Activated T-cell treated with anti-CD3 and anti-CD28 coated beads for 1 hour (primary cell): ENCODE data around the gene PPM1M.

Experiments used
- DNase-seq: peaks from one replicate; pipeline ENCODE4 v3.0.0-alpha.2; 2020; ENCODE audit warnings: low read depth

Gene PPM1M

GRCh38 chr3:52245322-52246263 lies at the start of gene PPM1M:
Gene PPM1M (plus strand): TSS chr3:52245759. CDS start chr3:52245825, 66 bp downstream.
- DNase-seq: peak; percentile 44

- no peak for DNase-seq
These were observed 49.7 kb upstream of the PPM1M start for GRCh38 chr3:52195823-52196331.

GRCh38 chr3:52196977-52197376 lies 48.6 kb upstream of the PPM1M start:
- DNase-seq: no peak

- no peak for DNase-seq
These were observed 48.1 kb upstream of the PPM1M start for GRCh38 chr3:52197499-52197841.

GRCh38 chr3:52197842-52198625 lies 47.5 kb upstream of the PPM1M start, which contains the start of gene ALAS1:
Gene ALAS1 (plus strand): TSS chr3:52198160. CDS start chr3:52199242, 1,082 bp downstream.
- DNase-seq: peak; percentile 95

- DNase-seq: no peak
These were observed 46.6 kb upstream of the PPM1M start for GRCh38 chr3:52198643-52199608.

DNA sequence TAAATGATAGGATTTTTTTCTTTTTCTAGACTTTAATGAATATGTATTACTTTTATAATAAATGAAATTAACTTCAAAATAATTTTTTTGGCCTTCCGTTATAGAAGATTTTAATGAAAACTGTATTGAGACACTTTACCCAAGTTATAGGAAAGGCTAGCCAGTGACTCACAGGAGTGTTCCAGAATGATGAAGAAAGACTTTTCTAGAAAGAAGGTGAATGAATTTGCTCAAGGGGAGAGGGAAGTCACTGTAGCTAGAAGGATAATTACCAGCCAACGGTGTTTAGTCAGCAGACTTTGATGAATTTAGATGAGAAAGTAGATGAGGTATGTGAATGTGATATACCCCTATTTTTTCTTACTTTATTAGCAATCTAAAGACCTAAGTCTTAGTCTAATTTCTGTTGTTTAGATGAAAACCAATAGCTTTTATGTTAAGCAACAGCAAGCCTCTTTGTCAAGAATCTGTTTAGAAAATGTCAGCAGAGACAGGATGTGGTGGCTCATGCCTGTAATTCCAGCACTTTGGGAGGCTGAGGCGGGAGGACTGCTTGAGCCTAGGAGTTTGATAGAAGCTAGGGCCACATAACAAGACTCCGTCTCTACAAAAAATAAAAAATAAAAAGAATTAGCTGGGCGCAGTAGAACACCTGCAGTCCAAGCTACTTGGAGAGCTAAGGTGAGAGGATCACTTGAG lies 44.4 kb upstream of the PPM1M start:
- DNase-seq: no peak

- DNase-seq: no peak
These were observed 43.0 kb upstream of the PPM1M start for GRCh38 chr3:52202384-52203077.

GRCh38 chr3:52203701-52204100 lies 41.9 kb upstream of the PPM1M start:
- no peak for DNase-seq

DNA sequence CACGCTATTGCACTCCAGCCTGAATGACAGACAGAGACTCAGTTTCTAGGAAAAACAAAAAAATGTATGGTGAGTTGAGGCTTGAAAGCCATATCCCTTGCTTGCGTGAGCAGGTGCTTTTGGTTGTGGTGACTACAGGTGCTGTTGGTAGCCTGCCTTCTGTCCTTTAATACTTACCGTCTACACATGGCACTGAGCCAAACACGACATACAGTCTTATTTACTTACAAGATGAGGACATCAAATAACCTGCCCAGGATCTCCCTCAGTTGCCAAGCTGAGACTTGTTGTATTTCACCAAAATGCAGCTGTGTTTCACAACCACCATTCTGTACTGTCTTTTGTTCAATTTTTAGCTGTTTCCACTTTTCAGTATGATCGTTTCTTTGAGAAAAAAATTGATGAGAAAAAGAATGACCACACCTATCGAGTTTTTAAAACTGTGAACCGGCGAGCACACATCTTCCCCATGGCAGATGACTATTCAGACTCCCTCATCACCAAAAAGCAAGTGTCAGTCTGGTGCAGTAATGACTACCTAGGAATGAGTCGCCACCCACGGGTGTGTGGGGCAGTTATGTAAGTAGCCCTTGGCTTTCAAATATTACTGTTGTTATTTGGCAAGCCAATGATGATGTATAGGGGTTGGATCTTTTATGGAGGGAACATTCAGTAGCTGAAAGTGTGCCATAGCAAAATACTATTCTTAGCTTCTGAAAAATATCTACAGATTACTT lies 41.1 kb upstream of the PPM1M start:
- no peak for DNase-seq

DNA sequence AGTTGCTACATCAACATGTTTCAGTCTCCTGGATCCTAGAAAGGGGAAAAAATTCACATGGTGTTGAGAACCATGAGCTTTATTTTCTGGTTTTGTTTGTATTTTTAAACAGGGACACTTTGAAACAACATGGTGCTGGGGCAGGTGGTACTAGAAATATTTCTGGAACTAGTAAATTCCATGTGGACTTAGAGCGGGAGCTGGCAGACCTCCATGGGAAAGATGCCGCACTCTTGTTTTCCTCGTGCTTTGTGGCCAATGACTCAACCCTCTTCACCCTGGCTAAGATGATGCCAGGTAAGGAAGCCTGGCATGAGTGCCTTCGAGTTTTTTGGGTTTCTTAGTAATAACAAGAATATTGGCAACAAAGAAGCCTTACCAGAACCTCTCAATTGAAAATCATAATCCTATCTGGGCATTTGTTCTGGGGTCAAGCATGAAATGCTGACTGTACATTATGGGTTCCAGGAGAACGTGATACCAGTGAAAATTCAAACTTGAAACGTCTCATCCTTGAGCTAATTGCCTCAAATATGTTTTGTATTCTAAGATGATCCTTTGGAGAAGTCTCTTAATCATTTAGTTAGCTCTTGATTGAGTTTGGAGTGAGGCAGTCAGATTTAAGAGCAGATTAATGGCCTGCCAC lies 39.7 kb upstream of the PPM1M start:
- no peak for DNase-seq

GRCh38 chr3:52208556-52208955 lies 37.0 kb upstream of the PPM1M start:
- DNase-seq: no peak

DNA sequence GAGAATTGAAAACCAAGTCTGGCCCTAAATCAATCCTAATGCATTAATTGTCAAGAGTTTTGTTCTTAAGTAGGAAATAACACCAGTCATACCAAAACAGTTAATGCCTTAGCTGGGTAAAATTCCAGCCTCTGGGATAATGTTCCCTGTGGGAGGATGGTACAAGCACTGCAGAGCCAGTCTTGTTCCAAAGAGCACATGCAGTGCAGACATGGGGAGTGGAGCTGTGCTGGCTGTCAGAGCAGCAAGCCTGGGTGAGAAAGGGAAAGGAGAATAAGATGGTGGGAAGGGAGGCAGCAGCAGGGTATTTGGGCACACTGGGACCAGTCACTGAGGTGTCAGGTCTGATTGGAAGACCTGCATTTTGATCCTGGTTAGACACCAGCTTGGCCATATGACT lies 35.5 kb upstream of the PPM1M start:
- DNase-seq: no peak

GRCh38 chr3:52210550-52211046 lies 35.0 kb upstream of the PPM1M start:
- no peak for DNase-seq

DNA sequence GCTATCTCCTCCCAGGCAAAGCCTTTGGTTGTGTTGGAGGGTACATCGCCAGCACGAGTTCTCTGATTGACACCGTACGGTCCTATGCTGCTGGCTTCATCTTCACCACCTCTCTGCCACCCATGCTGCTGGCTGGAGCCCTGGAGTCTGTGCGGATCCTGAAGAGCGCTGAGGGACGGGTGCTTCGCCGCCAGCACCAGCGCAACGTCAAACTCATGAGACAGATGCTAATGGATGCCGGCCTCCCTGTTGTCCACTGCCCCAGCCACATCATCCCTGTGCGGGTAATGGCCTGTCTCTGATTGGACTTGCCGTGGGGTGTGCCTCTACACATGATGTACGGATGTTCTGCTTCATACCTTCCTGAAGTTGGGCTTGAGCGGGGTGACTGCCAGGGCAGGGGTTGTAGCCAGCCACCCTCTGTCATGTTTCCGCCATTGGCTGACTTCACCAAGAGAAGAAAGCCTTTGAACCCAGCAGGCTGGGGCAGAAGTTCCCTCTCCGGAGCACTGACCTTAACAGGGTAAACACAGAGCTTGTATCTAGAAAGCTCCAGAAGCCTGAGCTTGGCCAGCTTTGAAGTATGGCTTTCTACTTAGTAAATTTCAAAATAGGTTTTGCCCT lies 34.2 kb upstream of the PPM1M start:
- DNase-seq: no peak

- no peak for DNase-seq
These were observed 32.6 kb upstream of the PPM1M start for GRCh38 chr3:52213005-52213404.

DNA sequence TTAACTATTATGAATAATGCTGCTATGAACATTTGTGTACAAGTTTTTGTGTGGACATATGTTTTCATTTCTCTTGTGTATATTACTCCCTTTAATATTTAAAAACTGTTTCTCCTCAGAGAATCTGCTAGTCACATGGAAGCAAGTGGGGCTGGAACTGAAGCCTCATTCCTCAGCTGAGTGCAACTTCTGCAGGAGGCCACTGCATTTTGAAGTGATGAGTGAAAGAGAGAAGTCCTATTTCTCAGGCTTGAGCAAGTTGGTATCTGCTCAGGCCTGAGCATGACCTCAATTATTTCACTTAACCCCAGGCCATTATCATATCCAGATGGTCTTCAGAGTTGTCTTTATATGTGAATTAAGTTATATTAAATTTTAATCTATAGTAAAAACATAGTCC lies 31.7 kb upstream of the PPM1M start:
- DNase-seq: no peak

GRCh38 chr3:52215351-52215750 lies 30.2 kb upstream of the PPM1M start:
- DNase-seq: no peak
